Ovary (tissue), 3 donors: ENCODE data around the gene ADAMTS2.

Experiments used
- CTCF ChIP-seq, 3 donors: fragments of 450-650 bp in 2 of 3; fragments of 200-600 bp in 1 of 3; IDR thresholded peaks; one replicate each; pipeline versions ENCODE4 v1.5.1 to v1.8.0; 2016 to 2022; ENCODE audit warnings: antibody characterized with exemption in 3 of 3, mild to moderate bottlenecking in 1 of 3
- POLR2A ChIP-seq: fragments of 450-650 bp; IDR thresholded peaks from one replicate; pipeline ENCODE4 v1.6.1; 2017; ENCODE audit warnings: antibody characterized with exemption, mild to moderate bottlenecking, moderate library complexity
- donor health status: DM: no; HTN: no; CAD: no.

- no peak for TF ChIP-seq CTCF (IDR thresholded peaks at IDR 0.05)
- TF ChIP-seq POLR2A: no peak
Observed at GRCh38 chr5:179325296-179326031, 19.8 kb downstream of the ADAMTS2 start.
